ENCODE measurements around the gene PC.
"Not testable (repeated sequence)": the region's sequence is repeated elsewhere in the genome, so short reads cannot be mapped to it uniquely, and the experiment has no call there.

PC gene, protein sequence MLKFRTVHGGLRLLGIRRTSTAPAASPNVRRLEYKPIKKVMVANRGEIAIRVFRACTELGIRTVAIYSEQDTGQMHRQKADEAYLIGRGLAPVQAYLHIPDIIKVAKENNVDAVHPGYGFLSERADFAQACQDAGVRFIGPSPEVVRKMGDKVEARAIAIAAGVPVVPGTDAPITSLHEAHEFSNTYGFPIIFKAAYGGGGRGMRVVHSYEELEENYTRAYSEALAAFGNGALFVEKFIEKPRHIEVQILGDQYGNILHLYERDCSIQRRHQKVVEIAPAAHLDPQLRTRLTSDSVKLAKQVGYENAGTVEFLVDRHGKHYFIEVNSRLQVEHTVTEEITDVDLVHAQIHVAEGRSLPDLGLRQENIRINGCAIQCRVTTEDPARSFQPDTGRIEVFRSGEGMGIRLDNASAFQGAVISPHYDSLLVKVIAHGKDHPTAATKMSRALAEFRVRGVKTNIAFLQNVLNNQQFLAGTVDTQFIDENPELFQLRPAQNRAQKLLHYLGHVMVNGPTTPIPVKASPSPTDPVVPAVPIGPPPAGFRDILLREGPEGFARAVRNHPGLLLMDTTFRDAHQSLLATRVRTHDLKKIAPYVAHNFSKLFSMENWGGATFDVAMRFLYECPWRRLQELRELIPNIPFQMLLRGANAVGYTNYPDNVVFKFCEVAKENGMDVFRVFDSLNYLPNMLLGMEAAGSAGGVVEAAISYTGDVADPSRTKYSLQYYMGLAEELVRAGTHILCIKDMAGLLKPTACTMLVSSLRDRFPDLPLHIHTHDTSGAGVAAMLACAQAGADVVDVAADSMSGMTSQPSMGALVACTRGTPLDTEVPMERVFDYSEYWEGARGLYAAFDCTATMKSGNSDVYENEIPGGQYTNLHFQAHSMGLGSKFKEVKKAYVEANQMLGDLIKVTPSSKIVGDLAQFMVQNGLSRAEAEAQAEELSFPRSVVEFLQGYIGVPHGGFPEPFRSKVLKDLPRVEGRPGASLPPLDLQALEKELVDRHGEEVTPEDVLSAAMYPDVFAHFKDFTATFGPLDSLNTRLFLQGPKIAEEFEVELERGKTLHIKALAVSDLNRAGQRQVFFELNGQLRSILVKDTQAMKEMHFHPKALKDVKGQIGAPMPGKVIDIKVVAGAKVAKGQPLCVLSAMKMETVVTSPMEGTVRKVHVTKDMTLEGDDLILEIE

DNA sequence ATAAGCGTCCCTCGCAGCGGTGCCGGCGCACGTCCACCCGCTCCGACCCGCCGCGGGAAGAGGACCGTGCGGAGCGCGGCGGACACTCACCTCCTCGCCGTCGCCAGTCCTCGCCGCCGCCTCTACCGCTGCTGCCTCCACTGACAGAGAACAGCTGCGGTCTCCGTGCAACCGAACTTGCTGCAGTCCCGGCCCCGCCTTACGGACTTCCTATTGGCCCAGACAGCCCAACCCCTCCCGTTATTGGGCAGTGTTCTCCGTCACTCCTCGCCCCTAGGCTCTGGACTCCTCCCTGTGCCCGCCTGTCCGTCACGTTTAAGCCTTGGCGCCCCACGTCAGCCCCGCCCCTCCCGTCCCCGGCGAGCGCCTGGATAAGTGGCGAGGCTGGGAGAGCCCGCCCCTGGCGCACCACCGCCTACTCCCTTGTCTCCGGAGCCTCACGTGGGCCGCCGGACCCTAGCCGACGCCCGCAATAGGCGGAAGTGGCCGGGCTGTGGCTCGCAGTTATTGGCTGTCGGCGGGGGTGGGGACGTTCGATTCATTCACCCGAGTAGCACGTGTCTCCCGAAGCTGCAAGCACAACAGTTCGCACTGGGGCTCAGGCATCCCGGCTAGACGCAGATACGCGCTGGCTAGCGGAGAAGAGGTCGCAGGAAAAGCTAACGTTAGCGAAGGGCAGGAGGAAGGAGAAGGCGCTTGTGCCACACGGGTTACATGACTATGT, at the start of gene PC:
Gene PC, minus strand, starts transcription at position 152 of the 724 bp plus-strand sequence. CDS start 86,224 bp downstream, outside the sequence.
- peak; percentile 97 to 98 for DNase-seq

GRCh38 chr11:67007126-67007525, 48.9 kb upstream of the PC start:
- DNase-seq = no peak

GRCh38 chr11:67006029-67006884, 48.1 kb upstream of the PC start:
- DNase-seq = peak; percentile 39 to 57

DNA sequence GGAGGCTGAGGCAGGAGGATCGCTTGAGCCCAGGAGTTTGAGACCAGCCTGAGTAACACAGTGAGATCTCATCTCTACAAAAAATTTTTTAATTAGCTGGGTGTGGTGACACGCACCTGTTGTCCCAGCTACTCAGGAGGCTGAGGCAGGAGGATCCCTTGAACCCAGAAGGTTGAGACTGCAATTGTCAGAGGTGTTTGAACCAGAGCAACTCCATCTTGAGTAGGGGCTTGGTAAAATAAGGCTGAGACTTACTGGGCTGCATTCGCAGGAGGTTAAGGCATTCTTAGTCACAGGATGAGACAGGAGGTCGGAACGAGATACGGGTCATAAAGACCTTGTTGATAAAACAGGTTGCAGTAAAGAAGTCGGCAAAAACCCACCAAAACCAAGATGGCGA, 47.0 kb upstream of the PC start:
- not testable (repeated sequence) for DNase-seq

- no peak for DNase-seq
Observed at GRCh38 chr11:67002921-67003411, 44.8 kb upstream of the PC start.

DNA sequence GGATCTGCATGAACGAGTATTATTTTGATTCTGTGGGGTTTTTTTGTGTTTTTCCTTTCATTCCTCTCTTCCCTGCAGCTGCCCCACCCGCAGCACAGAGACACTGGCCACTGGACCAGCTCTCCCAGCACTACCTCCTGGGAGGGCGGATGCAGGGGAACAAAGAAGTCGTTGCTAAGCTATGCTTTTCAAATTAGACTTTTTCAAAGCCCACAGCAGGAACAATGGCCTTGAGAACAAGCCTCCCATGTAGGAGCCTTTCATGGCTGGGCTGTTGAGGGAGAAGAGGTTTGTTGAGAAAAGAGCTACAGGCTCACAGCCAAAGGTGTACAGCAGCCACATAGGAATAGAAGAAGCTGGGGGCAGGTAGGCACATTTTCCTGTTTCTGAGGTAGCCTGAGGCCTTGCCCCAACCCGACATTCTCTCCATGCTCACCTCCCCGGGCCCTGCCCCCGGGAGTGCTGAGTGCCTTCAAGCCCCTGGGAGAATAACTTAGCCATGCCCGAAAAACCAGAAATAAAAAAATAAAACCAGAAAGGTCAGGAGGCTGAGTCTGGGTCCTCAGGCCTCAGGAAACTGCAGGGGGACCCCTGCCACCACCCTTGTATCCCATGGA, 44.2 kb upstream of the PC start:
- no peak for DNase-seq

- no peak for DNase-seq
Observed at GRCh38 chr11:67001332-67001731, 43.1 kb upstream of the PC start.

GRCh38 chr11:66999555-66999954, 41.4 kb upstream of the PC start:
- DNase-seq = no peak

- DNase-seq = no peak
Observed at GRCh38 chr11:66996609-66997273, 38.6 kb upstream of the PC start.

GRCh38 chr11:66992041-66992440, 33.9 kb upstream of the PC start:
- DNase-seq = no peak

GRCh38 chr11:66989360-66989759, 31.2 kb upstream of the PC start:
- not testable (repeated sequence) for DNase-seq

- DNase-seq = not testable (repeated sequence)
Observed at GRCh38 chr11:66988741-66989140, 30.6 kb upstream of the PC start.

DNA sequence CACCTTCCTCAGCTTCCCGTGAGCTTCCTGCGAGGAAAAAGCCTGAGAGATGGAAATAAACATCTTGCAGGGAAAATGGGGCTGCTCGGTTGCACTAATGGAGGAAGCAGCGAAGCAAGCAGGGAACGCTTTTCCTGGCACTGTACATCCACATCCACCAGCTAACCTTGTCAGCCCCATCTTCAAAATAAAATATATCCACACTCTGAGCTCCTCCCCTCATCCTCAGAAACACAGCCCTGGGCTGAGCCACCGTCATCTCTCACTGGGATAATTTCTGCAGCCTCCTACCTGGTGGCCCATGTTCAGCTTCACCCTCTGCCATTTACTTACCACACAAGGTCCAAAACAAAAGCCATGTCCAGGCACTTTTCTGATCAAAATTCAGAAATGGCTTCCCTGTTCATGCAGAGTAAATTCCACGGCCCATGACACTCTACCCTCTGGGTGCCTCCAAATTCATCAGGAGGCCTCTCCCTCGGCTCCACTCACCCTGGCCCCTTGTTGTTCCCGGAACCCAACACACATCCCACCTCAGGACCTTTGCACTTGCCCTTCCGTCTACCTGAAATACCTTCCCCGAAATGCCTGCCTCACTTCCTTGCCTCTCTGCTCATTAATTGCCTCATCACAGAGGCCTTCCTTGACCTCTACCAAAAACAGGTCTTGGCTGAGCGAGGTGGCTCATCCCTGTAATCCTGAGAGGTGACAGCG, 29.9 kb upstream of the PC start:
- no peak for DNase-seq

DNA sequence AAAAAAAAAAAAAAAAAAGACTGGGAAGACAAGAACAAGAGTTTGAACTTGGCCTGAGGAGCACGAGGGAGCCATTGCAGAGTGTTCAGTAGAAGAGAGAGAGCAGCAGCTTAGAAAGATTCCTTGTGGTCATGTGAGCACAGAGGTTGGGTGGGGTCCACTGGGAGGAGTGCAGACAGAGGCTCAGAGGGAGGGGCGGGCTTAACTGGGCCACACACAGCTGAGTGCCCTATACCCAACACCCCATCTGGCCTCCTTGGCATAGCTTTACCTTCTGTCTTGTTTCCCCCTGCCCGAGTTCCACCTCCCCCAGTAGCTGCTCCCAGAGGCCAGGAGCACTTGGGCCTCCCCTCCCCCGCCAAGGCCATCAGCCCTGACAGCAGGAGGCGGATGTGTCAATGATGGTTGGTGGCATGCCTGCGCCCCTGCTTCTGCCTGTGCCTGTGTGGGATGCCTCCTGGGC, 29.0 kb upstream of the PC start:
- no peak for DNase-seq

DNA sequence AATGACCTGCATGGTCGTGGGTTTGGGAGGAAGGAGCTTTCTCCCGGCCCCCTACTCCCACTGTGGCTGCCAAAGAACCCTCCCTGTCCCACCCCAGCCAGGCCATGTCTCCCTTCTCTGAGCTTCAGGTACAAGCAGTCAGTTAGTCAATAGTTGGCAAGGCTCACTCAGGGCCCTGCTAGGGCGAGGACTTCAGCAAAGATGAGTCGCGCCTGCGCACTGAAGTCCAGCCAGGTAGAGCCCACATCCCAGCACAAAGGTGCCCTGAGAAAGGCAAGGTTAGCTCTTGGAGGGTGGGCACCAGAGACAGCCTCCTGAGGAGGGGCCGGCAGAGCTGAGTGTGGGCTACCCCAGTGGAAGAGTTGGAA, 28.0 kb upstream of the PC start:
- DNase-seq = no peak

DNA sequence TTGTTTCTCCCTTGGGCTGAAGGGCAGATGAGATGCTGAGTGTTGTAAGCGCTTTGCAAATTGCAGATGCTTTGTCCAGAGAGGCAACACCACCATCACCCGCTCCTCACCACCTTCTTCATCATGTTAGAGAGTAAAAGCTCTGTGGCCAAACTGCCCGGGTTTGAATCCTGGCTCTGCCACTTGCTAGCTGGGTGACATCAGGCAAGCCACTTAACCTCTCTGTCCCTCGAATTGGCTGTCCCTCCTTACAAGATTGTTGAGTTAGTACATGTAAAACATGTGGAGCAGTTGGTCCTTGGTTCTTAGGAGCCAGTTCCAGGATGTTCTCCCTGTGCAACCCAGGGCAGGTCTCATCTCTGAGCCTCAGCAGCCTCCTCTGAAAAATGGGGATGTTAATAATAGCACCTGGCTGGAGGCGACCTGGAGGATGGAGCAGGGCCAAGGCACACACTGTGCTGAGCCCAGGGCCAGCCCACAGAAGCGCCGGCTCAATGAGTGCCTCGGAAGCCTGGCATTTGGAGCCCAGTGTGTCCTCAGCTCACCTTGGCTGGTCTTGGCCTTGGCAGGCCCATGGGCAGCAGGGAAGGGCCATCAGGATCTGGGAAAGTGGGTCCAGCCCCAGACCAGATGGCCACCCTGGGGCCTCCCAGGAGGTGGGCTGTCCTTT, 27.5 kb upstream of the PC start:
- no peak for DNase-seq

GRCh38 chr11:66983275-66983924, 25.2 kb upstream of the PC start:
- DNase-seq = no peak

DNA sequence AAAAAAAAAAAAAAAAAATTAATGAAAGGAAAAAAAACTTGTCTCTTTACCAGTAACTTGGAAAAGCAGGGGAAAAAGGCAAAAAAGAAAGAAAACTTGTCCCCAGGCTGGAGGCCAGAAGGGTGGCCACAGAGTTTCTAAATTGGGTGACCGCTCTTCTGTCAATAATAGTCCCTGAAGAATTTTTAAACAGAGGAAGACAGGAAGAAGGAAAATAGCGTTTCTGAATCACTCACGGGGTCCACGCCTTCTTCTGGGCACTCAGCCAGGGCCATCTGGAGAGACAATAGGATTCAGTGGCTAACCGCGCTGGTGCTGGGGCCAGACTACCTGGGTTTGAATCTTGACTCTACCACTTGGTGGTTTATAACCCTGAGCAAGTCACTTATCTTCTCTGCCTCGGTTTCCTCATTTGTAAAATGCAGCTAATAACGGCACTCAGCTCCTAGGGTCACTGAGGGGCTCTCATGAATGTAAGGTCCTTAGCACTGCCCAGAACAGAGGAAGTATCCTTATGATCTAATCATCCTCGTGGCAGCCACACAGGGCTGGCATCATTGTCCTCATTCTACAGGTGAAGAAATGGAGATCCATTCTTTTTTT, 23.9 kb upstream of the PC start:
- peak; percentile 41 to 43 for DNase-seq
